HG03342 (cell line): ENCODE measurements around the gene DLGAP4.

ENCODE experiments used
- ATAC-seq: cut with Tn5 transposase; IDR thresholded peaks from one replicate; pipeline ENCODE4 v1.9.1; 2021; ENCODE audit warnings: mild to moderate bottlenecking, moderate library complexity; ENCODE audit not compliant: unreplicated experiment

The DLGAP4 gene

GRCh38 chr20:36346256-36346655 is 40.1 kb downstream of the DLGAP4 start:
- ATAC-seq, result no peak

- ATAC-seq, result no peak
Observed at GRCh38 chr20:36349384-36350170, 43.4 kb downstream of the DLGAP4 start.

GRCh38 chr20:36350439-36350838 is 44.3 kb downstream of the DLGAP4 start:
- ATAC-seq, result no peak

GRCh38 chr20:36351937-36352336 is 45.8 kb downstream of the DLGAP4 start:
- no peak for ATAC-seq

DNA sequence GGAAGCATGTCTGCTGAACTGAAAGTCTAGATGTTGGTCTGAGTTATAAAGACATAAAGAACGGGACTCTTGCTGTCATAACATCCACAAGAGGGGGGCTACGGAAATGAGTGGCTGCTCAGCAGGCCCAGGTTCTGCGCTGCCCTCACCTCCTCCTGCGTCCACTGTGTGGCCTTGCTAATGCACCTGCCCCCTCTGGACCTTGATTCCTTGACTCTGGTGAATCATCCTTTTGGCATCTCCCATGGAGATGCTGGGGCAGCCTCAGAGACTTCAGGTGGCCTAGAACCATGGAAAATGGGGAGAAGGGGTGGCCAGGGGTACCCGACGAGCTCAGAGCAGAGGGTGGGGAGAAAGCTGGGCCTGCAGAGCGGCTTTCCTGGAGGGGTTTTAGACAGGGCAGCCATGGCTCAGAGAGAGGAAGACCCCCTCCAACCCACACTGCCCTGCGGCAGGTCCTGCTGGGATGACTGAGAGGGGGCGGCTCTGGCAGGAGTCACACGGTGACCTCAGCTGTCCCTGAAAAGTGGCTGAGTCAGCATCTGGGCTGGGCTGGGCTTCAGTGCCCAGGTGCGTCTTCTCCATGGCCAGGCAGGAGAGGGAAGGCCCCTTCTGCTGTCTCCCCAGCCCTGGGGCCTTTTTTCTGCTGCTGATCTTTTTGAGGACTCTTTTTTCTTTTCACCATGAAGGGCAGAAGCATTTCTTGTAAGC is 46.9 kb downstream of the DLGAP4 start:
- ATAC-seq, result no peak

DNA sequence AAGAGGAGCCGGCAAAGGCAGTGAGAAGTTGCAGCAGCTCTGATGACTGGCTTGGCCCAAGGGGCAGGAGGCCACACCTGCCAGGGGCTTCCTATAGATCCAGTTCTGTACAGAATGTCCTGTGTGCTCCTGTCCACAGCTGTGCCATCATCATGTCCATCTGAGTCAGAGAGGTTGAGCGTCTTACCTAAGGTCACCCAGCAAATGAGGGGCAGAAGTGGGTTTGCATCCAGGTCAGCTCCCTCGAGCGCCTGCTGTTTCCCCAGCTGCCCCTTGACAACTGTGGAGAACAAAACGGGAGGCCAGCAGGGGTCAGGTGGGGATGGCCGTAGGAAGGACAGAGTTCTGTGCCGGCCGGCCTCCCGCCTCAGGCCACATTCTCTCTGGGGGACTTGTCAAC is 47.6 kb downstream of the DLGAP4 start:
- ATAC-seq, result no peak

DNA sequence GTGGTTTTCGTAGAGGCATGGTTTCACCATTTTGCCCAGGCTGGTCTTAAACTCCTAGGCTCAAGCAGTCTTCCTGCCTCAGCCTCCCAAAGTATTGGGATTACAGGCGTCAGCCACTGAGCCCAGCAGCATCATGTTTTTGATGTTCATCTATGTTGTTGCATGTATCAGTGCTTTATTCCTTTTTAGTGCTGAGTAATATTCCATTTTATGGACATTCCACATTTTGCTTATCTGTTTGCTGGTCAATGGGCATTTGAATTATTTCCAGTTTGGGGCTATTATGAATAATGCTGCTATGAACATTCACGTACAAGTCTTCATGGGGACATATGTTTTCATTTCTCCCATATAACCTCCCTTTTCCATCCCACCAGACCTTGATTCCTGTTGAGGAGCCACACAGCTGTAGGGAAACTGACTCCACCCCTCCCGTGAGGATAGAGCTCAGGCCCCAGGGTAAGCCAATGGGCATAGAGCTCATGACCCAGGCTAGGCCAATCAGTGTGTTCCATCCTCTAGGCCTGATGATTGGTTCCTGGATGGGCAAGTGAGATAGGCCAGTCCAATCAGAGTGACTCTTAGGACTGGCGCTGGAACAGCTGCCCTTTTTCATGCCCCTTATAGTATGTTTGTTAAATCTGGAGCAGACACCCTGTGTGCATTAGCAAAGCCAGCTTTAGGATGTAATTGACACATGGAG is 49.5 kb downstream of the DLGAP4 start:
- no peak for ATAC-seq

DNA sequence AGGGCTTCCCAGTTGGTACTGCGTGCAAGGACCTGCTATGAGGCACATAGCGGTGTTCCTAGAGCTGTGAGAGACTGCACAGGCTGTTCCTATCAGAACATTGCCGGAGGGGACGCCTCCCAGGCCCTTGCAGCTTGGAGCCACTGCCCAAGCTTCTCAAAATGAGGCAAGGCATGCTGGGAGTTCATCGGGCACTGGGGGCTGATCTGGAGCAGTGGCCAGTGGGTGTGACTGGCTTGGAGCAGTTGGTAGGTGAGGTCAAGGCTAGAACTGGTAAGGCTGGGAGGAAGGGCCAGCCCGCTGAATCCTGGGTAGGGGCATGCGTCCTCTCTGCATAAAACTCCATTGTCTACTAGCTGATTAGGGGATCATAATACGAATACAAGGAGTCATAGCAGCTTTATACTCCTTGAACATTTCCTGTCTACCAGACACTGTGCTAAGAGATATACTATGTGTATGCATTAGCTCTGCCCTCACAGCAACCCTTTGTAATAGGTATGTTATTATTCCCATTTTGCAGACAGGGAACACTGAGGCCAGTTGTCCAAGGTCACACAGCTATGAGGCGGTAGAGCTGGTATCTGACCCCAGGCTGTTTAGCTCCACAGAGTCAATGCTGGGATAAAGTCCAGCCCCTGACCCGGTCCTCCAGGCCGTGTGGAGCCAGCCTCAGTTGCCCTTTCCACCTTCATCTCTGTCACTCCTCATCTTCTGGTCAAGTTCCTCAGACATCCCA is 53.7 kb downstream of the DLGAP4 start:
- no peak for ATAC-seq

- no peak for ATAC-seq
Observed at GRCh38 chr20:36360429-36360828, 54.3 kb downstream of the DLGAP4 start.

DNA sequence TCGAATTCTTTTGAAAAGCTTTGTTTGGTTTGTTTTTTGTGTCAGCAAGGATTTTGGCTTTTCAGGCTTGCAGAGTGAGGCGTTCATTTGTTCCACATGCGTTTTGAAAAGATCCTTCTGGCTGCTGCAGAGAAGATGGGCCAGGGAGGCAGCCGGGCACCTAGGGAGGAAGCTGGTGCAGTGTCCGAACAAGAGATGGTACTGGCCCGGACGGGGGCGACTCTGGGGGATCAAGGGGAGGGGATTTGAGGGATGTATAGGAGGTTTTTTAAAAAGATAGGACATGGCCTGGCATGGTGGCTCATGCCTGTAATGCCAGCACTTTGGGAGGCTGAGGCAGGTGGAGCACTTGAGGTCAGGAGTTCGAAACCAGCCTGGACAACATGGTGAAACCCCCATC is 55.3 kb downstream of the DLGAP4 start:
- ATAC-seq, result no peak

- ATAC-seq, result no peak
Observed at GRCh38 chr20:36362261-36362660, 56.1 kb downstream of the DLGAP4 start.

DNA sequence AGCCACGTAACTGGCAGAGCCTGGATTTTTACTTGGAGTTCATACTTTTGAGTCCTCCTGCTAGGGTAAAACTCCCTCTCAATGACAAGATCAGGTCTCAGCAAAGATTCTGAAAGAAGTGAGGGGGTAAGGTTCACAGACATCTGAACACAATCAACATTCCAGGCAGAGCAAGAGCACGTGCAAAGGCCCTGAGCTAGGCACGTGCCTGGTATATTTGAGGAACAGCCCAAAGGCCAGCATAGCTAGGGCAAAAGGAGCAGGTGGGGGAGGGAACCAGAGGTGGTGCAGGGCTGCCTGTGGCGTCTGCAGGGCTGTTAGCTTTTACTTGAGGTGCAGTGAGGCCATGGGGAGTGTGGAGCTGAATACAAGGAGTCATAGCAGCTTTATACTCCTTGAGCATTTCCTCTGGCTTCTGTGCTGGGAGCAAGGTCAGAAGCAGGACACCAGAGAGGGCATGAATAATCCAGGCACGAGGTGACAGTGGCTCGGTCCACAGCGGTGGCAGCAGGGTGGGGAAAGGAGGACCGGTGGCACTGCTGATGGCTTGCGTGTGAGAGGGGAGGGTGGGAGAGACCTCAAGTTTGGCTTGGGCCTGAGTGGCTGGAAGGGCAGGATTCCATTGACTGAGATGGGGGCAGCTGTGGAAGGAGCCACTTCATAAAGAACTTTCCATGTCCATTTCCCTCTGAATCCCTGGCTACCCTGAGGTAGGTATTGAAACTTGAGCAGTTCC is 57.0 kb downstream of the DLGAP4 start:
- no peak for ATAC-seq

DNA sequence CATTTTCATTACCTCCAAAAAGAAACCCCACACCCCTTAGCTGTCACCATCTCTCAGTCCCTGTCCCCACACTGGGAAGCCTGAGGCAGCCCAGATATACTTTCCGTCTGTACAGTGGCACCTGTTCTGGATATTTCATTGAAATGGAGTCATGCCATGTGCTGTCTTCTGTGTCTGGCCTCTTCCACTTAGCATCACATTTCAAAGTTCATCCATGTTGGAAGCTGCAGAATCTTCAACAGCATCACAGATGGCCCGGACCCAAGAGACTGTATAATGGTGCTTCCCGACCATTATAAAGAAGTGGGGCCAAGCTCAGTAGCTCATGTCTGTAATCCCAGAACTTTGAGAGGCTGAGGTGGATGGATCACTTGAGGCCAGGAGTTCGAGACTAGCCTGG is 58.4 kb downstream of the DLGAP4 start:
- no peak for ATAC-seq

- ATAC-seq, result no peak
Observed at GRCh38 chr20:36366623-36367369, 60.7 kb downstream of the DLGAP4 start.

GRCh38 chr20:36367370-36367745 is 61.2 kb downstream of the DLGAP4 start:
- no peak for ATAC-seq

- no peak for ATAC-seq
Observed at GRCh38 chr20:36367907-36368799, 62.0 kb downstream of the DLGAP4 start.

GRCh38 chr20:36368869-36369268 is 62.7 kb downstream of the DLGAP4 start:
- ATAC-seq, result no peak

DNA sequence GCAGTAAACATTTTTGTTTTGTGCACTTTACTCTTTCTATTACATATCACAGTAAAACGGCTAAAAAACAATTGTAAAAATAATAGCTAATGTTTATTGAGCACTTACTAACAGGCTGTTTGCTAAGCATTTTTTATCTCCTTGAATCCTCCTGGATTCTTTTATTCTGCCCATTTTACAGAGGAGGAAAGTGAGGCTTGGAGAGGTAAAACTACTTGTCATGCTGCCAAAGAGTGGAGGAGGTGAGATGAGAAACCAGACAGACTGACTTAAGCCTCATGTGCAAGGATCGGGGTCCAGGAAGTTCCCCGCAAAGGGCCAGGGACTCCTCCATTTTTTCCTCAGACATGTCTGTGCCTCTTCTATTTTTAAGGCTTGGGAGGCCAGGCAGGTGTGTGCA is 63.6 kb downstream of the DLGAP4 start:
- ATAC-seq, result no peak
